ENCODE data around the gene SLC33A1. TPM values are rescaled to one million over a fixed set of nuclear protein-coding genes. Genes with fewer than 3 reads are reported as not detected.

Gene SLC33A1
- total RNA-seq, 2 donors from 2014 or later = 20.4 to 26.6 TPM

DNA sequence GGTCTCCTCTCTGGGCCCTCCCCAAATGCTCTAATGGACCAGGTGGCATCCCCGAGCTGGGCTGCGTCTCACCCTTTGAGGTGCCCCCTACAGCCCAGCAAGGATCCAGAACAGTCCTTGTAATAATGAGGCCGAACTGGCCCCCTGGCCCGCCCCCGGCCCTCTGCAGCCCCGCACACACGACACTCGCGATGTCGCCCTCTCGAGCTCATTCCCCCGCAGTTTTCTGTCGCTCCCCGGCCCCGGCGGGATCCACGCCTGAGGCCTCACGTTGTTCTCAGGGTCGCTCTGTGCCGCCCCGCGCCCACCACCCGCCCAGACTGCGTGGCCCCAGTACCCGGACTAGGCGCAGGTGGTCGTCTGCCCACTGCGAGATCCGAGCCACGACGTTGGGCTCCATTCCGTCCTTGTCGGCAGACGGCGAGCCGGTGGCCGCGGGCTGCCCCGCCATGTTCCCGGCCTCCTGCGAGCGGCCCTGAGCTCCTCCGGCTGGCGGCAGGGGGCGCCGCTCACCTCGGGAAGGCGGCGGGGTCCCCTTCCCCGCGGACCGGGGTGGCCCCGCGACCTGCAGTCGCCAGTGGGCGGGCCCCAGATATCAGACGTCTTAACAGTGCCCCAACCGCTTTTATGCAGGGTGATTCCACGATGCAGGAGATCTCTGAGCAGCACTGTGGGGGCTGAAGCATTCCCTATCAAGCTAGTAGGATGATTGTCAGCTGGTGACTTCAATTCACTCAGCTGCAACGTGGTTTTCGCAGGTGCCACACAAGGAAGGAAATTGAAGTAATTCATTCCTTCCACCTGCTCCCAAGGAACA, 48.2 kb downstream of the SLC33A1 start, which contains the start of gene C3orf33:
Gene C3orf33 (minus strand): TSS at position 477 of the 817 bp plus-strand sequence. CDS start 26 bp downstream, at position 451.
- DNase-seq = peak; percentile 80
- peak; percentile 97 to 98 for ATAC-seq
- intact Hi-C loops (cut with DNase I) = loop anchor here (10.0 kb wide), 2 partner anchors 49 to 51 kb away; partner anchors contain the start of gene SLC33A1 (in 1 of the 2)

DNA sequence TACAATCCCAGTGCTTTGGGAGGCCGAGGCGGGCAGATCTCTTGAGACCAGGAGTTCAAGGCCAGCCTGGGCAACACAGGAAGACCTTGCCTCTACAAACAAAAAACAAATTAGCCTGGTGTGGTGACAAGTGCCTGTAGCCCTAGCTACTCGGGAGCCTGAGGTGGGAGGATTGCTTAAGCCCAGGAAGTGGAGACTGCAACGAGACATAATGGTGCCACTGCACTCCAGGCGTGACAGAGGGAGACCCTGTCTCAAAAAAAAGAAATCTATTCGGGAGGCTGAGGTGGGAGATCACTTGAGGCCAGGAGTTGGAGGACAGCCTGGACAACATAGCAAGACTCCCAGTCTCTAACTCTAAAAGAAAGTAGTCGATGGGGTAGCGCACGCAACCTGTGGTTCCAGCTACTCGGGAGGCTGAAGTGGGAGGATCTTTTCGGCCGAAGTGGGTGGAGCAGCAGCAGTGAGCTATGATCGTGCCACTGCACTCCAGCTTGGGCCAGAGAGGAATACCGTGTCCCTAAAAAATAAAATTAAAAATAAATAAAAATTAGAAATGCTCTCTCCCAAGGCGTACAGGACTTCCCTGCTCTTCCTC, 48.9 kb downstream of the SLC33A1 start:
- intact Hi-C loops (cut with DNase I) = loop anchor here (10.0 kb wide), 2 partner anchors 49 to 51 kb away; partner anchors contain the start of gene SLC33A1 (in 1 of the 2)

DNA sequence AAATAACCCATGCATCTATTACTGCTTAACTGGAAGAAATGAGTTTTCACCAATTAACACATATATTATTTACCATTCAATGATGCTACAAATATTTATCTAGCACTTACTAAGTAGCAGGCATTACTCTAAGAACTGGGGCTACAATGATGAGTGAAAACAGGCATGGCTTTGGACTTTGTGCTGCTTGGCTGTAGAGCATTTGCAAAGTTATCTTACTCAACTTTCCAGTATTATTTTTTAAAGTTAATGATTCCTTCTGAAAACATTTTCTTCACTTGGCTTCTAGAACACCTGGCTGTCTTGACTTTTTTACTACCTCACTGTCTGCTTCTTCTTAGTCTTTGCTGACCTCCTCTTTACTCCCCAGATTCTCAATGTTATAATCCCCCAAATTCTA, 49.9 kb downstream of the SLC33A1 start:
- DNase-seq = no peak
- no peak for ATAC-seq
- intact Hi-C loops (cut with DNase I) = loop anchor here (10.0 kb wide), 2 partner anchors 50 kb away; partner anchors contain the start of gene SLC33A1 (in 1 of the 2)

More for the DNA sequence above, 48.9 kb downstream of the SLC33A1 start:
- ATAC-seq (peak; percentile 31 to 84), DNase-seq (peak; percentile 50)

DNA sequence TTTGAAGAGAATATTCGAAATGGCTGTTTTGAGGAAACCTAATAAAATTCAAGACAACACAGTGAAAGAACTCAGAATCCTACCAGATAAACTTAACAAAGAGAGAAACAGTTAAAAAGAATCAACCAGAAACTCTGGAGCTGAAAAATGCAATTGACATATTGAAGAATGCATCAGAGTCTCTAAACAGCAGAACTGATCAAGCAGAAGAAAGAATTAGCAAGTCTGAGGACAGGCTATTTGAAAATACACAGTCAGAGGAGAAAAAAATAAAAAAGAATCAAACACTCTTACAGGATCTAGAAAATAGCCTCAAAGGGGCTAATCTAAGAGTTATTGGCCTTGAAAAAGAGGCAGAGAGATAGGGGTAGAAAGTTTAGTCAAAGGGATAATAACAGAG, 61.7 kb downstream of the SLC33A1 start:
- ATAC-seq = no peak
- intact Hi-C loops (cut with DNase I) = no loop called here
- no peak for DNase-seq

DNA sequence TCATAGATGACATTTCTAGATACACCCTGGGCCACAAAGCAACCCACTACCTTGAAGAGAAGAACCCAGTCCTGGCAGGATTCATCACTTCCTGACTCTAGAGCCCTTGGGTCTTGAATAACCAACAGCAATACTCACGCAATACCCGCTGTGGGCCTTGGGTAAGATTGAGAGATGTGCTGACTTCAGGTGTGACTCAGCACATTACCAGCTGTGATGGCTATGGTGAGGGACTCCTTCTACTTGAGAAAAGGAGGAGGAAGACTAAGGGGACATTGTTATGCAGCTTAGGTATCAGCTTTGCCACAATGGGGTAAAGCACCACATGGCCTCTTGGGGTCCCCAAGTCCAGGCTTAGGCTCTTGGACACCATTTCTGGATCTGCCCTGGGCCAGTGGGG, 63.0 kb downstream of the SLC33A1 start:
- intact Hi-C loops (cut with DNase I) = no loop called here
- ATAC-seq (no peak), DNase-seq (no peak)

DNA sequence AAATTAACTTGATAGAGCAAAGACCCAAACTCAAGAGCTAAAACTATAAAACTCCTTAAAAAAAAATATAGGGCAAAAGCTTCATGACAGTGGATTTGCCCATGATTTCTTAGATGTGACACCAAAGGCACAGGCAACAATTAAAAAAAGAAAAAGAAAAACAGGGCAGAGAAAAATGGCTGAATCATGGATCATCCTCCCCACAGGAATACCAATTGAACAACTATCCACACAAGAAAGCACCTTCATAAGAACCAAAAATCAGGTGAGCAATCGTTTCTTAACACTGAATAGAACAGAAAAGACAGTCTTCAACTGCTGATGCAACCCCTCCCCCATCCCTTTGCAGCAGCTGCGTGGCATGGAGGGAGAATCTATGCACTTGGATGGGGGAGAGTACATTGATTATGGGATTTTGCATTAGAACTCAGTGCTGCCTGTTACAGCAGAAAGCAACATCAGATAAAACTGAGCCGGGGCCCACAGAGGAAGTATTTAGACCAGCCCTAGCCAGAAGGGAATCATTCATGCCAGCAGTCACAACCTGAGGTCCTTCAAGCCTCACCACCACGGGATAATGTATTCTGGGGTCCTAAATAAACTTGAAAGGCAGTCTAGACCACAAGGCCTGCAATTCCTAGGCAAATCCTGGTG, 63.8 kb downstream of the SLC33A1 start:
- ATAC-seq (no peak), DNase-seq (no peak)
- intact Hi-C loops (cut with DNase I) = no loop called here

DNA sequence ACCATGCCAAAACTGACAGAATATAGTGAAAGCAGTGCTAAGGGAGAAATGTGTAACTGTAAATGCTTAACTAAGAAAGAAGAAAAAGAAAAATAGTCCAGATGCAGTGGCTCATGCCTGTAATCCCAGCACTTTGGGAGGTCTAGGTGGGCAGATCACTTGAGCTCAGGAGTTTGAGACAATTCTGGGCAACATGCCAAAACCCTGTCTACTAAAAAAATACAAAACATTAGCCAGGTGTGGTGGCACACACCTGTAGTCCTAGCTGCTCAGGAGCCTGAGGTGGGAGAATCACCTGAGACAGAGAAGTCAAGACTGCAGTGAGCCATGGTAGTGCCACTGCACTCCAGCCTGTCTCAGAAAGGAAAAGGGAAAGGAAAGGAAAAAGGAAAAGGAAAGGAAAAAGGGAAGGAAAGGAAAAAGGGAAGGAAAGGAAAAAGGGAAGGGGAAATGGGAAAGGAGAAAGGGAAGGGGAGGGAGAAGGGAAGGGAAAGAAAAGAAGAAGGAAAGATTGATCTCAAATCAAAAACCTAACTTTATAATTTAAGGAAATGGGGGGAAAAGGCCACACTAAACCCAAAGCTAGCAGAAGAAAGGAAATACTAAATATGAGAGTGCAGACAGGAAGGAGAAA, 68.4 kb downstream of the SLC33A1 start:
- no peak for ATAC-seq
- no peak for DNase-seq
- intact Hi-C loops (cut with DNase I) = no loop called here

DNA sequence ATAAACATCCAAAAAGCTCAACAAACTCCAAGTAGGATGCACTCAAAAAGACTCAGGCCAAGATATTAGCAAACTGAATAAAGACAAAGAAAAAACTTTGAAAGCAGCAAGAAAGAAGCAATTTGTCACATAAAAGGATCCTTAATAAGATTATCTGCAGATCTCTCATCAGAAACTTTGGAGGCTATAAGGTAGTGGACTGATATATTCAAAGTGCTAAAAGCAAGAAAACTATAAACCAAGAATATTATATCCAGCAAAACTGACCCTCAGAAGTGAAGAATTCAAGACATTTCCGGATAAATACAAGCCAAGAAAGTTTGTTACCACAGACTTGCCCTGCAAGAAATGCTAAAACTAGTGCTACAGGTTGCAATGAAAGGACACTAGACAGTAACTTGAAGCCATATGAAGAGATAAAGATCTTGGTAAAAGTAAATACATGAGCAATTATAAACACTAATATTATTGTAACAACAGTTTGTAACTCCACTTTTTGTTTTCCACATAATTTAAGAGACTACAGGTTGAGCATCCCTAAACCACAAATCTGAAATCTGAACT, 71.8 kb downstream of the SLC33A1 start:
- intact Hi-C loops (cut with DNase I) = no loop called here

DNA sequence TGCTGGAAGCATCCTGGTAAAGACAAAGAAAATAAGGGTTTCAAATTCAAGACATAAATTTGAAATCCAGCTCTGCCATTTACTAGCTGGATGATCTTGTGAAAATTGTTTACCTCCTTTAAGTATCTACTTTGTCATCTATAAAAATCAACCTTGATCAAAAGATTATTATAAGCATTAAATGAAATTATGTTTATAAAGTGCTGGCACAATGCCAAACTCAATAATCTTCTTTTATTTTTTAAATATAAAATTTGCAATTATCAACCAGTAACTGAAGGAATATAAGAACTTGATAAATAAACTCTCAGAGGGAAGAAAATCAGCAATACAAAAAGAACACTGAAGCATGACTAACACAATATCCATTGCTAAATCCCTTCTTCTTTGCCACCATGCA, 73.9 kb downstream of the SLC33A1 start:
- no peak for ATAC-seq
- intact Hi-C loops (cut with DNase I) = no loop called here
- DNase-seq = no peak

More for the DNA sequence above, 71.8 kb downstream of the SLC33A1 start:
- no peak for DNase-seq
- ATAC-seq = no peak

DNA sequence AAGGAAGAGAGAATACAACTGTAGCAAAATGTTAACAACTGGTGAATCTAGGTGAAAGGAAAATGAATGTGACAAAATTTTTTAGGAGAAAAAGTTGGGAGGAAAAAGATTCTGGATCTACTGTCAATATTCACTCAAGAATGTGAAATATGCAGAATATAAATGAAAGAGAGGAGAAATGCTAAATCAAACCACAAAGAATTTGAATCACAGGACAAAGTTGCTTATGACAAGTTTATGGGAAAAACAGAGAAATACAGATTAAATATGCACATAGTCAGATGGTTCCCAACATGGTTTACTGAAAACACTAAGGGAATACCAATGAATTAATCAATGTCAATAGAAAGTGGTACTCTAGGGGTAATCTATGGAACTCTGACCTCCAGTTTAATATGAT, 75.8 kb downstream of the SLC33A1 start:
- DNase-seq (no peak), ATAC-seq (no peak)
- intact Hi-C loops (cut with DNase I) = no loop called here

DNA sequence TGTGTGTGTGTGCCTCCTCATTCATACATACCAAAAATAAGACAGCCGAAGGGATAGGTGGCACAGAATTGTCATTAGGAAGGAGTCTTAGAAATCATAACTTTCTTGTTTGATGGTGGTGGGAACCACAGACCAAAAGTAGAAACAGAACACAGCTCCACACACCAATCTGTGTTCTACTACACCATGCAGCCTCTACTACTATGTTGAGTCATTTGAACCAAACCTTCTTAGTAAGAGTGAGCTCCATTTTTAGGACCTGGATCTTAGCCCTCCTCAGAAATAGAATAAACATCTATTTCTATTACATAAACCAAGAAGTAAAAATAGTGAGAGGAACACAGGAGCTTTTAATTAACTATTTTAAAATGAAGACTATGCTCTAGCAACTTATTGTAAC, 81.4 kb downstream of the SLC33A1 start:
- DNase-seq = no peak
- intact Hi-C loops (cut with DNase I) = no loop called here
- ATAC-seq = no peak

DNA sequence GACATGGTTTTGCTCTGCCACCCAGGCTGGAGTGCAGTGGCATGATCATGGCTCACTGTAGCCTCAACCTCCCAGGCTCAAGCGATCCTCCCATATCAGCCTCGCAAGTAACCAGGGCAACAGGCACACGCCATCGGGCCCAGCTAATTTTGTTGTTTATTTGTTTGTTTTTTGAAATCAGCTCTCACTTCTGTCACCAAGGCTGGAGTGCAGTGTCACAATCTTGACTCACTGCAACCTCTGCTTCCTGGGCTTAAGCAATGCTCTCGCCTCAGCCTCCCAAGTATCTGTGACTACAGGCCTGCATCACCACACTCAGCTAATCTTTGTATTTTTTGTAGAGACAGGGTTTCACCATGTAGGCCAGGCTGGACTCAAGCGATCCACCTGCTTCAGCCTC, 83.1 kb downstream of the SLC33A1 start:
- ATAC-seq (no peak), DNase-seq (no peak)
- intact Hi-C loops (cut with DNase I) = no loop called here

Other genes starting within 250 kb of the SLC33A1 start
- gene PLCH1, start 109.4 kb downstream of the SLC33A1 start, total RNA-seq = 1 to 10 TPM in 1 of 2 donors, under 1 TPM in 1; 0.39 to 1.3 TPM
- gene C3orf33, start 48.1 kb downstream of the SLC33A1 start, total RNA-seq = 1 to 10 TPM; 5.5 to 6.9 TPM
- gene GMPS, start 16.2 kb upstream of the SLC33A1 start, total RNA-seq = 10 to 100 TPM; 29.3 to 39.6 TPM